ENCODE measurements around the gene PLLP.
A peak's percentile ranks its signal among the peaks of the same experiment; 100 is the strongest.

DNA sequence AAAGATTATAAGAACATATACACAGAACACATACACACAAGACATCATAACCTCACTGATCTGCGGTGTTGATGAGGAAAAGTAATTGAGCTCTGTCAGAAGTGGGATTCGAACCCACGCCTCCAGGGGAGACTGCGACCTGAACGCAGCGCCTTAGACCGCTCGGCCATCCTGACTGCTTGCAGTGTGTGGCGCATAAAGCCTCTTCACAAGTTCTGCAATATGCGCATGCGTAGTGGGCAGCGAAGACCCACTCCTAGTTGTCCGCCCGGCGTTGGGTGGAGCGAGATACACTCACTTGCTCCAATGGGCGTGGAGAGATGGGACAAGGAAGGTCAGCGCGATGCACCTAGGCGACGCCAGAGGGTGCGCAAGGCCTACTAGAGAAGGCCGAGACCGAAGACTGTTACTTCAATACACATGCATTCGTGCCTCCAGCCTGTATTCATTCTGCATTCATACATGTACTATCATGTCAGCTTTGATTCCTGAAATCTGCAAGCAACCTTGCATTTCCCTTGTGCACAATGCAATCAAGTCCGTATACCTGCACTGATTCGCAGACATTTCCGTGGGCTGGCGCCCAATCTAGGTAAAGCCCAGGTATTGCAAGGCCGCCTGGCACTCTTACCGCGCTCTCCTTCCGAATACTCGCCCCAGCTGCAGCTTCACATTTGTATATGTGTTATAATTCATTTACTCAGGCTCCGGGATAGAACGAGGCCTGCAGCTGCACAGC lies 16.1 kb upstream of the PLLP start:
- TF ChIP-seq, protein P1, sequence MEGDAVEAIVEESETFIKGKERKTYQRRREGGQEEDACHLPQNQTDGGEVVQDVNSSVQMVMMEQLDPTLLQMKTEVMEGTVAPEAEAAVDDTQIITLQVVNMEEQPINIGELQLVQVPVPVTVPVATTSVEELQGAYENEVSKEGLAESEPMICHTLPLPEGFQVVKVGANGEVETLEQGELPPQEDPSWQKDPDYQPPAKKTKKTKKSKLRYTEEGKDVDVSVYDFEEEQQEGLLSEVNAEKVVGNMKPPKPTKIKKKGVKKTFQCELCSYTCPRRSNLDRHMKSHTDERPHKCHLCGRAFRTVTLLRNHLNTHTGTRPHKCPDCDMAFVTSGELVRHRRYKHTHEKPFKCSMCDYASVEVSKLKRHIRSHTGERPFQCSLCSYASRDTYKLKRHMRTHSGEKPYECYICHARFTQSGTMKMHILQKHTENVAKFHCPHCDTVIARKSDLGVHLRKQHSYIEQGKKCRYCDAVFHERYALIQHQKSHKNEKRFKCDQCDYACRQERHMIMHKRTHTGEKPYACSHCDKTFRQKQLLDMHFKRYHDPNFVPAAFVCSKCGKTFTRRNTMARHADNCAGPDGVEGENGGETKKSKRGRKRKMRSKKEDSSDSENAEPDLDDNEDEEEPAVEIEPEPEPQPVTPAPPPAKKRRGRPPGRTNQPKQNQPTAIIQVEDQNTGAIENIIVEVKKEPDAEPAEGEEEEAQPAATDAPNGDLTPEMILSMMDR (IDR thresholded peaks at IDR 0.05), result peak; percentile 85 to 99 (median 97)
- peak; percentile 53 for TF ChIP-seq POLR2AphosphoS5 (IDR thresholded peaks at IDR 0.05)
